HG03066 (cell line): ENCODE data around the gene FEM1B.
"Not testable (repeated sequence)": the region's sequence is repeated elsewhere in the genome, so short reads cannot be mapped to it uniquely, and the experiment has no call there.

Source experiments
- ATAC-seq: cut with Tn5 transposase; IDR thresholded peaks from one replicate; pipeline ENCODE4 v1.9.1; 2021; ENCODE audit warnings: low read depth; ENCODE audit not compliant: unreplicated experiment

Gene FEM1B

GRCh38 chr15:68277603-68278344 is at the start of gene FEM1B:
FEM1B (plus strand) TSS chr15:68277745; CDS start chr15:68278418, 673 bp downstream.
- peak; percentile 67 for ATAC-seq

DNA sequence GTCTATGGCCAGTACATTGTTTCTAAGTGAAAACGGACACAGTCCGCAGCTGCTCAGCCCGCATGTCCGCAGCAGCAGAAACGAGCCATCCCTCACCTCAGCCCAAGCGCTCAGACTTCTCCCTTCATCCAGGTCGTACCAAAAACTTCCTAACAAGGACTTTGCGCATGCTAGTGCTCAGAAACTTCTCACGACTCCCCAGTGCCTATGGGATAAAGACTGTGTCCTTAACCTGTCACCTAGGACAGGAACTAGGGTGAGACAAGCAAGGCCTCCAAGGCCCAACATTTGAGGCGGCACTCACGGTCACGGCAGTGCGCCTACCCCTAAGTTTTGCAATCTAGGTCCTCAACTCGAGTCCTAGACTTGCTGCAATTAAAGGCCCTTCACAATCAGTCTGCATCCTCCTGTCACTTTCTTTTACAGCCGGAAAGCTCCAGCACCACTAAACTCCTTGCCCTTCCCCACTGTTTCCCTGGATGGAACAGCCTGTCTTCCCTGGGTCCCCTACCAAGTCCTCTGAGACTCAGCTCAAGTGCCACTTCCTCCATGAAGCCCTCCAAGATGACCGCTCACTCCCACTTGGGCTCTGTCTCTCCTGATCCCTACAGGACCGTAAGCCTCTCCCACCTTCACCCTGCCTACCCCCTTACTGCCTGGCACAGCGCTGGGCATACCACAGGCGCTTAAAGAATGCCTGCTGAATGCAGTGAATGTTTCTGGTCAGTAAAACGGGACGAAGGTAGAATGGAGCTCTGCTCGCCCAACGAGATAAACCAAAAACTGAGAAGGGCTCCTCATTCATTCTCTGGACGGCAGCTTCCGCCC is 49.2 kb upstream of the FEM1B start:
- no peak for ATAC-seq

DNA sequence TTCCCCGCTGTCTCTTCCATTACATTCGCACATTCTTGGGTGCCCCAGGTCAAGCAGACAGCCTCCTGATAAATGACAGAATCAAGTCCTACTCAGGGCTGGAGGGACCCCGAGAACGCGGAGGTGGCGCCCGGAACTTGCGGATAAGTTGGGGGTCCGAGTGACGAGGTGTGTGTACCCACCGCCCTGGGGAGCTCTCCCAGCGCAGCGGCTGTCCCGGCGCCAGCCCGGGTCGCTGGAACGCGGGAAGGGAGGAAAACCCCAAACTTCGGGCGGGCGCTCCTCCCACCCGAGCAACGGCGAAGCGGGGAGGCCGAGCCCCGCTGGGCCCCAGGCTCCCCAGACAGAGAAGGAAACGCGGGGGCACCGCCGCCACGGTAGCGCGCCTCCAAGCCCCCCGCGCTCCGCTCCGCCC is 48.6 kb upstream of the FEM1B start:
- peak; percentile 4 for ATAC-seq

GRCh38 chr15:68229386-68230156 is 48.0 kb upstream of the FEM1B start, which contains the start of gene CLN6:
CLN6 (minus strand) TSS chr15:68229728; CDS start chr15:68229584, 144 bp downstream.
- ATAC-seq = peak; percentile 66

- ATAC-seq = peak; percentile 38
These were observed 47.1 kb upstream of the FEM1B start for GRCh38 chr15:68230157-68231100.

DNA sequence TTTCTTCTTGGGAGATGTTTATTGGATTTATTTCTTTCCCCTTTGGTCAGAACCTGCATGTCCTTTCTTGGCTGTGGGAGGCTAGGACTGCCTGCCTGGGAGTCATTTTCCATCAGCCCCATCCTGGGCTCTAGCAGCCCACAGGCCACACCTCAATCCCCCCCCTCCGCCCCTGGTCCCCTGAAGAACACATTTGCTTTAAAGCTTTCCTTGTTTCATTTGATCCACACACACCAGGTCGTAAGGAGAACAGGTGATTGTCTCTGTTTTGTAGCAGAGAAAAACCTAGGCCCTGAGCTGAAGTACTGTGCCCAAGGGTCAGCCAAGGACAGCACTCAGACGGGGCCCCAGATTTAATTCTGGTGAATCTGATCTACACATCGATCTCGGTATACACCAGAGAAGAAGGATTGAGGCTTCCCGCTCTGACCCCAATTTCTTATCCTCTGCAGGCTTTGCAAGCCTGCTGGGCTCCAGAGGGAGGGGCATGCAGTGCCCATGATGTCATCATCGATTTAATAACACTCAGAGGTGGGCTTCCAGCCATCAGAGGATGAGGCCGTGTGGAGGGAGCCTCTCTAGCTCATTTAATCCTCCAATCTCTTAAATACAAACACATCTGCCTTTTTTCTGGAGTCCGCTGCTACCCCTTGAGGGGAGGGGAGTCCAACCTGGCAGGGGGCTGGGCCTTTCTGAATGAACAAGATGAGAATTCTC is 46.3 kb upstream of the FEM1B start:
- no peak for ATAC-seq

- ATAC-seq = no peak
These were observed 45.1 kb upstream of the FEM1B start for GRCh38 chr15:68232449-68232848.

- no peak for ATAC-seq
These were observed 44.6 kb upstream of the FEM1B start for GRCh38 chr15:68232937-68233336.

DNA sequence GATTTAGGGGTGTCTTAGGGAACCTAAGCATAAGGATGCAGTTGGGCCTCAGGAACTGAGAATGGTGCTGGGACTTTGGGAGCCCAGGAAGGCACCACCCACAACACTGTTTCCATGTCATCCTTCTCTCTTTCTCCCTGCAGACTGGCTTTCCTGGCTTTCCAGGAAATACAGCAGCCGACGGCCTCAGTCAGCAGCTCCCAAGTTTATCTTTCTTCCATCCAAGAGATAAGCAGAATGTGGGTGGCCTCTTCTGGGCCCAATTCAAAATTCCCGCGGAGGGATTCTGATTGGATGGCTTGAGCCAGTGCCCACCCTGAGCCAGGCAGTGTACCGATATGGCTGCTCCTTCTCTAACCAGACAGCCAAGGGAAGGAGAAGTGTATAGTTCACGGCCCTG is 43.5 kb upstream of the FEM1B start:
- no peak for ATAC-seq

GRCh38 chr15:68234520-68234919 is 43.0 kb upstream of the FEM1B start:
- not testable (repeated sequence) for ATAC-seq

- no peak for ATAC-seq
These were observed 42.5 kb upstream of the FEM1B start for GRCh38 chr15:68235022-68235421.

- no peak for ATAC-seq
These were observed 38.5 kb upstream of the FEM1B start for GRCh38 chr15:68239025-68239424.

DNA sequence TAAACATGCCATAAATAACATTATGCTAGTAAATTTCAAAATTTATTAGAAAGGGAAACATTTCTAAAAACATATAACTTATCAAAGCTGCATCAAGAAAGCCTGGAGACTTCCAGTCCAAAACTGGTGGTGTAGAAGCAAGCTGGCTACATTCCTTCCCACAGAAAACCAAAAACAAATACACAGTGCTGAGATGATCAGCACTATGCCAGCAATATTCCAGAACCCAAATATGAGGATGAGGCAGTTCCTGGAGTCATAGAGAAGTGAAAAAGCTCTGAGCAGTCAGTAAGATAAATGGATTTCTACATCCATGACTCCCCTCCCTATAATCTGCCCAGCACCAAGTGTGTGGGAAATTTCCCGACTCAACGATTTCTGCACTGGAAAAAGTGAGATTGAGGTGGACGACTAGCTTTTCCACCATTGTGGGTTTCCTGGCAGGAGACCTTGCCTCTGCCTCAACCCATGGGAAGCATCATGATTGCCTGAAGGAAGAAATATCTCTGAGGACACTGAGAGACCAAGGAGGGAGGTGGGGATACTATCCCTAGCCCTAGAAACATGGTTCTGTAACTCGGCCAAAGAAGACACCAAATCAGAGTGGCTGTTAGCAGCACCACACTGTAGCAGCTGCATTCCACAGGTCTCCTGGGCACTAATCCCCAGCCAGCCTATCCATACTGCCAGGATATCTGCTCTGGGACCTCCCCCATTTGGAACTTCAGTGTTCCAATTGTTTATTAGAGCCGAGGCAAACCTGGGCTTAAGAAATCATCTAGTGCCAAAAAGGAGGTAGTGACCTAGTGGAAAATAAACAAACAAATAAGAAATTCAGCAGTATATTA is 36.2 kb upstream of the FEM1B start:
- ATAC-seq = no peak

- no peak for ATAC-seq
These were observed 33.3 kb upstream of the FEM1B start for GRCh38 chr15:68244235-68244634.

DNA sequence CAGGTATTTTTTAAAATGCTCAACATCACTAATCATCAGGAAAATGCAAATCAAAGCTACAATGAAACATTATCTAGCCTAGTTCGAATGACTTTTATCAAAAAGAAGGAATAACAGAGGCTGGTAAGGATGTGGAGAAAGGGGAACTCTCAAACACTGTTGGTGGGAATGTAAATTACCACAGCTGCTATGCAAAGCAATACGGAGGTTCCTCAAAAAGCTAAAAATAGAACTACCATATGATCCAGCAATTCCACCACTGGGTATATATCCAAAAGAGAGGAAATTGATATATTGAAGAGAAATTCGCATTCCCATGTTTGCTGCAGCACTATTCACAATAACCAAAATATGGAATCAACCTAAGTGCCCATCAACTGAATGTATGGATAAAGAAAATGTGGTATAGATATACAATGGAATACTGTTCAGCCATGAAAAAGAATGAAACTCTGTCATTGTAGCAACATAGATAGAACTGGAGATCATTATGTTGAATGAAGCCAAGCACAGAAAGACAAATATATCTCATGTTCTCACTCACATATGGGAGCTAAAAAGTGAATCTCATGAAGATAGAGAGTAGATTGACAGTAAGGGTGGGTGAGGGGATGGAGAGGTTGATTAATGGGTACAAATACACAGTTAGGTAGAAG is 28.4 kb upstream of the FEM1B start:
- no peak for ATAC-seq

GRCh38 chr15:68252925-68253534 is 24.5 kb upstream of the FEM1B start:
- ATAC-seq = no peak

DNA sequence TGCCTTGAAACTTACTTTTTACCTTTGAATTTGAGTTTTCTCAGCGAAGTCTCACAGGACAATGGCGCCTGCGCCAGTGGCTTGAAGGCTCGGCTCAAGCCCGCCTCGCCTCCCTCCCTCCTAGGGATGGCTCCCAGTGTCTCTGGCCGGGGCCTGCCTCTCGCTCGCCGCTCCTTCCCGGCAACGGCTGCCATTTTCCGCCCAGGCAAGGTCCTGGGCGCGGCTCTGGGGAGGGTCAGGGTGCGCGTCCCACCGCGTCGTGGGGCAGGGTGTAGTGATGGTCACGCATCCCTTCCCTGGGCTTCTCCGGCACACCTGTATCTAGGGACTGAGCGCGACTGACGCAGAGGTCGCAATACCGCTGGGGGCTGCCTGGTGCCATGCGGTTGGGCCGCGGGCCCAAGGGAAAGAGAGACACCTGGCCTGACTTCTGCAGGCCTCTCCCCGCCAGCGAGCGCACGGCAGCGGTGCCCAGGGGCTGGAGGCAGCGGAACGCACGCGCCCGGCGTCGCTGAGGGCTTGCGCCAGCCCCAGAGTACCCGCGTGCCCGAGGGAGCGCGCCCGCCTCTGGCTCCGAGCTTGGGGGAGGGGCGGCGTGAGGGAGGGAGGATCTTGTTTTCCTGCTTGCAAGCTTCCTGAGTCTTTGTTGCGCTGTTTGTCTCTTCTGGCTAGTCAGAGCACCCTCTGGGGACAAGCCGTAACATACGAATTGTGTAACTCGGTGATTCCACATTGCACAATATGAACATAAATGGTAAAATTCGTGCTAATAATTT is 20.7 kb upstream of the FEM1B start:
- ATAC-seq = peak; percentile 49
